ENCODE measurements around the gene POLR2L.

DNA sequence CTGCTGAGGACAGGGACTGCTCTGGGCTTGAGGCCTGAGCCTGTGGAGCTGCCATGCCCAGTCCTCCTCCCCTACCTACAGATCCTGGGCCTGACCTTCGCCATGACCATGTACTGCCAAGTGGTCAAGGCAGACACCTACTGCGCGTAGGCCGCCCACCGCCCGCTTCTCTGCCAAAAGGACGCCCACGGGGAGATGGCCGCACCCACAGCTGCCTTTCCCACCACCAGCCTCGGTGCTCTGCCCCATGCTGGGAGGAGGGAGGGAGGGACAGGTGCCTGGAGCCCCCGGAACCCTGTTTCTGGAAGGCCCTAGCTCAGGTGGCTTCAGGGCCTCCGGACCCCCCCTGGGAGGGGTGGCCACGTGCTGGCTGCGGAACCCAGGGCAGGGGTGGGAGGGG, 24.2 kb upstream of the POLR2L start:
- TF ChIP-seq POLR2A (IDR thresholded peaks at IDR 0.05), result no peak
- TF ChIP-seq EP300 (IDR thresholded peaks at IDR 0.05), result no peak

Data from ovary (tissue), 1 donor.